Stimulated activated CD4-positive, alpha-beta T cell treated with anti-CD3 and anti-CD28 coated beads, TNF-alpha, amount 100 ng/mL, for 1 hour (primary cell): ENCODE data around the gene IL15.
"Not testable (repeated sequence)": the region's sequence is repeated elsewhere in the genome, so short reads cannot be mapped to it uniquely, and the experiment has no call there.

Experiments used
- DNase-seq, 3 donors: peaks; one replicate each; pipeline ENCODE4 v3.0.0-alpha.2; 2020; ENCODE audit warnings: low read depth in 3 of 3, low spot score in 1 of 3

IL15 gene

DNA sequence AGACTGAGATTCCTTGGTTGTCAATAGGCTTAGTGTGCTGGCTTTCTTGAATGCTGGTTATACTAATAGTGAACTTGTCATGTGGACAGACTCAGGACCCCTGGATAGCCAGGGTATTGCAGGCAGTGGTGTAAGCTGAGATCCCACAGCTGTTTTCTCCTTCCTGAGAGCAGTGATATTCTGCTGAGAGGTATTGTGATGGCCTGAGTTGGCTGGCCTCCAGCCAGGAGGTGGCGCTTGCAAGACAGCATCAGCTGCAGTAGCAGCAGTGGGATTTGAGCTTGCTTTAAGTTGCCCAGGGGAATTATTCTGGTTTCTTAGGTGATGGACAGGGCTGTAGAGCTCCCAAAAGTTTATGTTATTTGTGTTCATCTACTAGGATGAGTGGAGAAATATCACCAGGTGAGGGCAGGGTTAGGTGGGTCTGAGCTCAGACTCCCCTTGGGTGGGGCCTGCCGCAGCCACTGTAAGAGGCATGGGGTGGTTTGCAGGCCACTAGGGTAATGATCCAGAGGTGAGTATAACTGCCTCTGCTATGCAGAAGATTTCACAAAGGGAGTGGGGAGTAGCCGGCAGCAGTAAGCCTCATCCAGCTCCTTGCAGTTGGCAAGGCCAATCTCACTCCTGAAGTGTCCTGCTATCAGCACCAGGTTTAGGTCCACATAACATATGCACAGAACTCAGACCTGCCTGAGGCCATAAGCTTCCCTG is 66.2 kb downstream of the IL15 start:
- no peak for DNase-seq

DNA sequence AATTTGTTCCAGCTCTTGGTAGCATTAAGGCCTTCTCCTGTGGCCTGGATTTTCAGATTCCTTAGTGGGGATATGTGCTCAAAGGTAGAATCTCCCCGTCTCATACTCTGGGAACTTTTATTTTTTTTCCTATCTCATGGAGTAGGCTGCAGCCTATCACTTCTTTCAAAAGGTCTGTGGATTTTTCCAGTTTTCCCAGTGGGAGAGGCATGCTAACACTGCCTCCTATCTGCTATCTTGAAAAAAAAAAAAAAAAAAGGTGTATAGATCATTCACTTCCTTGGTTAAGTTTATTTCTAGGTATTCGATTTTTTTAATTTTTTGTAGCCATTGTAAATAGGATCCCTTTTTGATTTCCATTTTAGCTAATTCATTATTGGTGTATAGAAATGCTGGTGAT is 67.1 kb downstream of the IL15 start:
- DNase-seq, result no peak

DNA sequence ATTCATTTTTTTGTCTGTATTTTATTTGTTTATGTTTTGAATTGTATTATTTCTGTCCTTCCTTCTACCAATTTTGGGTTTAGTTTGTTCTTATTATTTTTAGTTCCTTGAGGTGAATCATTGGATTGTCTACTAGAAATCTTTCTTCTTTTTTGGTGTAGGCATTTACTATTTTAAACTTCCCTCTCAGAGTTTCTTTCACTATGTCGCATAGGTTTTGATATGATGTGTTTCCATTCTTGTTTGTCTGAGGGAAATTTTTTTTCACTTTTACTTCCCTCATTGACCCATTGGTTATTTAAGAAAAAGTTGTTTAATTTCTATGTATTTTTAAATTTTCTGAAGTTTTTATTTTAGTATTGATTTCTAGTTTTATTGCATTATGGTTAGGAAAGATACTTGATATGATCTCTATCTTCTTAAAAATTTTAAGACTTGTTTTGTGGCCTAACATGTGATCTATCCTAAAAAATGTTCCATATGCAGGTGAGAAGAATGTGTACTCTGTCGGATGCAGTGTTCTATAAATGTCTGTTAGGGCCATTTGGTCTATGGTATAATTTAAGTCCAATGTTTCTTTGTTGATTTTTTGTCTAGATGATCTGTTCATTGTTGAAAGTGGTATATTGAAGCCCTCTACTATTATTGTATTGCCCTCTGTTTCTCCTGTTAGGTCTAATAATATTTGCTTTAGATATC is 68.8 kb downstream of the IL15 start:
- DNase-seq, result no peak

DNA sequence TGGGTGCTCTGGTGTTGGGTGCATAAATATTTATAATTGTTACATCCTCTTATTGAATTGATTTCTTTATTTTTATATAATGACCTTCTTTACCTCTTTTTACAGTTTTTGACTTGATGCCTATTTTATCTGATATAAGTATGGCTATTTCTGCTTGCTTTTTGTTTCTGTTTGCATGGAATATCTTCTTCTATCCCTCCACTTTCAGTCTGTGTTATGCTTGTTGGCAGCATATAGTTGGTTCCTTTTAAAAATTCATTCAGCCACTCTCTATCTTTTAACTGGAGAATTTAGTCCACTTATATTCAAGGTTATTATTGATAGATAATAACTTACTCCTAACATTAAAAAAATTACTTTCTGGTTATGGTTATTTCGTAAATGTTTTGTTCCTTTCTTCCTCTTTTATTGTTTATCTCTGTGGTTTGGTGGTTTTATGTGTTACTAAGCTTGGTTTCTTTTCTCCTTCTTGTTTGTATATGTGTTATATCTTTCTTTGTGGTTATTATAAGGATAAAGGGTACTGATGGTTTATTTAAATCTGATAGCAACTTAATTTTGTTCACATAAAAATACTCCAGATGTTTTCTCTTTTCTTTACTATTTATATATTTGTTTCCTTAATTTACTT is 69.5 kb downstream of the IL15 start:
- DNase-seq, result no peak

DNA sequence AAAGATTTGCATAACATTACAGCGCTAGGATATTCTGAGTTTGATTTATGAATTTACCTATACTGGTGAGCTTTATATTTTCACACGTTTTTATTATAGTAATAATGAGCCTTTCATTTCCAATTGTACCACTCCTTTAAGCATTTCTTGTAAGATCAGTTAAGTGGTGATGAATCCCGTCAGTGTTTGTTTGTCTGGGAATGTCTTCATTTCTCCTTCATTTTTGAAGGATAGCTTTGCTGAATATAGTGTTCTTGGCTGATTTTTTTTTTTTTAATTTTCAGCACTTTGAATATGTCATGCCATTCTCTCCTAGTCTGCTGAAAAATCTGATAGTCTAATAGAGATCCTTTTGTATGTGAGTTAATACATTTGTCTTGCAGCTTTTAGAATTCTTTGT is 70.1 kb downstream of the IL15 start:
- no peak for DNase-seq

DNA sequence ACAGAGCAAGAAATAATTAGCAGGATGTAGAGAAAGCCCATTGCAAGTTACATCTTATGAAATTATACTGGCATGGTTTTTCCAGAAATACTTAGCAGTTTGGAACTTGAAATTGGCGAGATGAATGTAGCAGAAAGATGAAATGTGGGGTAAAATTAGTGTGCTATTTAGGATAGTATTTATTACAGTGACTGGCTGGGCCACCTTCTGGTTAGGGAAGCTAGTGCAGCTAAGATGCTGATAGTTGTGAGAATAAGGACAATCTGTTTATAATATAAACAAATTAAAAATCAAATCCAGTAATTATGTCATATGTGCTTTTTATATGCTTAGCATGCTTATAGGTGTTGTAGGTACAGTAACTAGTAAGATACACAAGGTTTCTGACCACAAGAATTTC is 74.8 kb downstream of the IL15 start:
- DNase-seq, result no peak

DNA sequence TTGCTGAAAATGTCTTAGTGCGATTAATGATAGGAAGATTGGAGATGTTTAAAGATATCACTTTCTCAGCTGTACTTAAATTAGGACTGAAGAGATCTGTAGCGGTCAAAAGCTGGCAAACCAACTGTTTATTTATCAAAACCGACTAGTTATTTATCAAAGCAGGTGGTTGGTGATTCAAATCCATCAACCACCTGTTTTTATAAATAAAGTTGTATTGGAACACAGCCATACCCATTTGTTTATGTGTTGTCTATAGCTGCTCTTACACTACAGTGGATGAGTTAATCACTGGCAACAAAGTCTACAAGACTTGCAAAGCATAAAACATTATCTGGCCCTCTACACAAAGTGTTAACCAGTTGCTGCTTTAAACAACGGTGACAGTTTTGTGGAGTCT is 76.8 kb downstream of the IL15 start:
- no peak for DNase-seq

DNA sequence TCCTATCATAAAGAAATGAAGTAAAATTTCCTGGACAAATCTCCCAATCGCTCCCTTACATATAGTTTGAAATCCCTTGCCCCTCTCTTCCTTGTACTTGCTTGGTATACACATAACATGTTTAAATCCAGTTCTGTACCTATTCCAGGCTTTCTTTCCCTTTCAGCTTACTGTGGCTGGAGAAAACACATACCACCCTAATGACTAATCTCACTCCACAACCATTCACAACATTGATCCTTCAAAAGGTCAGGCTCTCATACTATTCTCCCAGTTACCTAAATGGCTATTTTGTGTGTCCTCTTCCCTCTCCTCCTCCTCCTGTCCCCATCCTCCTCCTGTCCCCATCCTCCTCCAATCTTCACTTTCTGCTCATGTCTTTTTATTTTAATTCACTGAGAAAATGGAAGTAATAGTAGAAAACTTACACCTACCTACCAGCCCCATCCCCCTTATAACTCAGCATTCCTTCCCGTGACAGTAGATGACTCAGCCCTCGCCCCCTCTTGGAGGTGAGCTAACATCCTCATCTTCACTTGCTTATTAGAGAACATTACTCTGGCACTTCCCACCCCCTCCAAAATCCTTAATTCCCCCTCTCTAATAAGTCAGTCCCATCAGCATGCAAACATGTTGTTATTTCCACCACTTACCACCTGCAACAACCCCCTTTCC is 77.5 kb downstream of the IL15 start:
- no peak for DNase-seq

DNA sequence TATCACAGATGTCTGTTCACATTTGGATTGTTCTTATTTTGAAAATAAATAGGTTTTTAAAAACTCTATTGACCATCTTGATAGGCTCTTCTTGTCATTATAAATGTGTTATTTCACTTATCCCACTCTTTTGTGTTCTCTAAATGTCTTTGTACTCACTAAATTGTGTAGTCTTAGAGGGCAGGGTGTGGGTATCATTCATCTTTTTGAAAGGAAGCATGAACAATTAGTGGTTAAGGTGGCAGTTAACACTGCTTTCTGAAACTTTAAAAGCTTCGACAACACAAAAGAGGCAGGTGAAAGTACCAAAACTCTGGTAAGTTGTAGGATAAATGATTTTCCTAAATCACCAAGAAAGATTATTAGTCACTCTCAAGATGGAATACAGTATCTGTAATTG is 83.2 kb downstream of the IL15 start:
- no peak for DNase-seq

DNA sequence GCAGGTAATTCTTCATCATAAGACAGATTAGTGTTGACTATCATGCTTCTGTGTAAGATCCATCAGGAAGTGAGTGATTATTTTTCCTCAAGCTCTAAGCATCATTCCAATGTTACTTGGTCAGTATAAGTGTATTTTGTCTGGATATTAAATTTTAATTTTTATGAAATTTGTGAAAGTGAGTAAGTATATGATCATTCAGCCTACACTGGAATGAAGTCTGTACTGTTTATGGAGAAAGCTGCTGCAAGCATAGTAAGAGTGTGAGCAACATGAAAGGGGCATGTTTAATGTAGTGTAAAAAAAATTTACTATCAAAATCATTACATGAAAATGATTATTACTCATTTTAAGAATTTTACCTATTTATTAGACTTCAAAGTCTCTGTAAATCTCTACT is 84.8 kb downstream of the IL15 start:
- DNase-seq, result no peak

DNA sequence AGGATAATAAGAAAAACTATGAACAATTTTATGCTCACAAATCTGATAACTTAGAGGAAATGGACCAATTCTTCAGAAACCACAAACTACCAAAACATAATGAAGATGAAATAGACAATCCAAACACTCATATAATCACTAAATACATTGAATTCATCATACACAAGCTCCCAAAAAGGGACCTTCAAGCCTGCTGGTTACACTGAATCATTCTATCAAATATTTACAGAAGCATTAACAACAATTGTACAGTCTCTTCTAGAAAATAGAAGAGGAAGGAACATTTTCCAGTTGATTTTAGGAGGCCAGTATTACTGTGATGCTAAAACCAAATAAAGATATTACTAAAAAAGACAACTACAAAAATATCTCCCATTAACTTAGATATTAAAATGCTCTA is 88.3 kb downstream of the IL15 start:
- no peak for DNase-seq

DNA sequence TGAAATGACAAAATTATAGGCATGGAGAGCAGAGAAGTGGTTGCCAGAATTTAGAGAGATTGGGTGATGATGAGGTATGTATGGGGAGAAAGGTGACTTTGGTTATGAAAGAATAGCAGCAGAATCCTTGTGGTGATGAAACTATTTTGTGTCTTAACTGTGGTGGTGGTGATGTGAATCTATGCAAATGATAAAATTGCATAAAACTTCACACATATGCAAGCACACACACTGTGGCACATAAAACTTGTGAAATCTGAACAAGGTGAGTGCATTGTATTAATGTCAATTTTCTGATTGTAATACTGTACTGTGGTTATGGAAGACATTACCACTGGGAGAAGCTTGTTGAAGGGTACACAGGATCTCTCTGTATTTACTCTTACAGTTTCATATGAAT is 91.0 kb downstream of the IL15 start:
- no peak for DNase-seq

DNA sequence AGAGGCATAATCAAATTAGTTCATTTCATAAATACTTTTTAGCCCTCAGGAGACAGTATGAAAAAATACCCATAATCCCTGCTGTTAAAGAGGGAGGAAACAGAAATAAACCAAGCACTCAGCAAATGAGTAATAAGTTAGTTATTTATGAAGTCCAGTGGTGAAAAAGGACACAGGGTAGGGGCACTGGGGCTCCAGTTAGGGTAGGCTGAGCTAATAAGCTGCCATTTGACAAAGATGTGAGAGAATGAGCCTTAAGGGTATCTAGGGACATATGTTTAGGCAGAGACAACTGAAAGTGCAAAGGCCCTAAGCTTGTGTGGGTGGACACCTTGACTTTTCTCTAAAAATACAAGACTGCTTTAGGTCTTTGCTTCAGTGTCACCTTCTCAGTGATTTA is 94.4 kb downstream of the IL15 start:
- no peak for DNase-seq

DNA sequence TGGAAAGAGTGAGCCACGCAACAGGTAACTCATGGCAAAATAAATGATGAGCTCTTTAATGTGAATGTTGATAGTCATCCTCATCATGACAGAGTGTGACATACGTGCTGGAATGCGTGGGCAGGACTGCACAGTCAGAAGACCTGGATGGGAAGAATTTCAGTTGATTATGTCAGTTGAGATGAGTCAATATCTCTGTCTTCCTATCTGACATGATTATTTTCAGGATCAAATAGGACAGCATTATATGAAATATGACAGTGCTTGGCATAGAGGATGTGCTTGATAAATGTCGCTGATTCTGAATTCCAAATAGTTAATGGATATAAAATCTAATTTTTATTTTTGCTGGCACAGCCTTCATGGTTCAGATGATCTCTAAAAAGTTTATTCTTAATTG is 95.1 kb downstream of the IL15 start:
- no peak for DNase-seq

DNA sequence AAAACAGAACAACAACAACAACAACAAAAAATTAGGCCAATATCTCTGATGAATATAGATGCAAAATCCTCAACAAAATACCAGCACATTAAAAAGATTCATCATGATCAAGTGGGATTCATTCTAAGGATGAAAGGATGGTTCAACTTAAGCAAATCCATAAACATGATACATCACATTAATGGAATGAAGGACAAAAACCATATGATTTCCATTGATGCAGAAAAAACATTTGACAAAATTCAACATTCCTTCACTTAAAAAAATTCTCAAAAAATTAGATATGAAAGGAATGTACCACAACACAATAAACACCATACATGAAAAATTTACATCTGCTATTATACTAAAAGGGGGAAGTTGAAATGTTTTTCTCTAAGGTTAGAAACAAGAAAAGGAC is 103.3 kb downstream of the IL15 start:
- no peak for DNase-seq

DNA sequence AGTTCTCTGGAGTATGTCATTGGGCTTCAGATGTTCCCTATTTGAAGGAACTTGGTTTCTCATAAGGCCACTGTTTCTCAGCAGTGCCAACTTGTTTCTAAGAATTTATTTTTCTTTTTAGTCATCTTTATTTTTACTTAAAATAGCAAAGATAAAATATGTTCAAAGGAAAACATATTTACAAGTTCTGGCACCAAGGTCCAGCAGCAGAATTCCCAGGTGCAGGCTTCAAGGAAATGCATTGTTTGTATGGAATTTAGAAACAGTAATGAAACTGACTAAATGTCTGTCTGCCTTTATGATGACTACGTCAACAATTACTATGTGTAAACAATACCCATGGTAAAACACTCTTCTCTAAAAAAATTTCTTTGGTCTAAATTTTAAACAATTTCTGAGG is 109.6 kb downstream of the IL15 start:
- DNase-seq, result no peak

DNA sequence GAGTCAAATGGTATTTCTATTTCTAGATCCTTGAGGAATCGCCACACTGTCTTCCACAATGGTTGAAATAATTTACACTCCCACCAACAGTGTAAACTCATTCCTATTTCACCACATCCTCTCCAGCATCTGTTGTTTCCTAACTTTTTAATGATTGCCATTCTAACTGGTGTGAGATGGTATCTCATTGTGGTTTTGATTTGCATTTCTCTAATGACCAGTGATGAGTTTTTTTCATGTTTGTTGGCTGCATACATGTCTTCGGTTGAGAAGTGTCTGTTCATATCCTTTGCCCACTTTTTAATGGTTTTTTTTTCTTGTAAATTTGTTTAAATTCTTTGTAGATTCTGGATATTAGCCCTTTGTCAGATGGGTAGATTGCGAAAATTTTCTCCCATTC is 115.4 kb downstream of the IL15 start:
- DNase-seq, result not testable (repeated sequence)

DNA sequence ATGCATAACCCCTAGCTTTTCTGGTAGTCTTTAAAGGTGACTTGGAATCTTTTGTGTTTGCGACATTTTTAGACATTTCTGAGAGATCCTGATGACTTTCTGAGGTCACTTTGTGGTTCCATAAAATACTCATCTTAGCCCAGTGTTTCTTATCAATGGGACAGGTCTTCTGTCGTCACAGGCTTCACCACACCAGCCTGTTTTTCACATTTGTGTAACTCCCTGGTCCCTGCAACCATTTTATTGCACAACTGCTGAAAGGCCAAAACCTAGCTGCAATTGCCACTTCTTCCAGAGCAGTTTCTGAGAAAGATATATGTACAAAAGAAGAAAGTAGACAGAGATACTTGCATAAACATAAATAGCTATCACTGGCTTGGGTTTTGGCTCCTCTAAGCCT is 120.9 kb downstream of the IL15 start:
- no peak for DNase-seq

DNA sequence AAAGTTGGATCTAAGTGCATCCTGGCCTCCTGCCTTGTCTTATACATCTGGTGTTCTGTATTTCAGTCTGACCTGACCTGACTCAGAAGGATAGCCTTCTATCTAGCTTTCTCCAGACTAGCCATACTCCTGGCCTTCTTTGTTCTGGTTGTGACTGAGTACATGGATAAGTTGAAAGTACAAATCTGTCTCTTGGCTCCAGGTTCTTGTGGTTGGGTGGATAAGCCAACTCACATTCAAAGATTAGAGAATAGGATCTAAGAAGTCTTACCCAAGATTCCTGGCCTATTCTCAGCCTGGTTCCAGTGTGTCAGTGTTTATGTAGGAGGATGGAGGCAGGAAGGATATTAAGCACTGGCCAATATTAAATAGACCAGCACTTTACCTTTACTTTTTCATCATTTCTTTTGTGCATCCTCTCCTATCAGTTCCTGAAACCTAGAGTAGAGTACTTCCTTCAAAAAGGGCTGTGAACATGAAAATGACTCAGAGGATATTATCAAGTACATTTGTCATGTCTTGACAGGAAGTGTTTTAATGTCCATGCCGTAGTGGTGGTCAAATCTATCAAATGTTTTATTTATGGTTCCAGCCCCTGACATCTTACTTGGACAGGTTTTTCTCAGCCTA is 123.5 kb downstream of the IL15 start:
- no peak for DNase-seq

DNA sequence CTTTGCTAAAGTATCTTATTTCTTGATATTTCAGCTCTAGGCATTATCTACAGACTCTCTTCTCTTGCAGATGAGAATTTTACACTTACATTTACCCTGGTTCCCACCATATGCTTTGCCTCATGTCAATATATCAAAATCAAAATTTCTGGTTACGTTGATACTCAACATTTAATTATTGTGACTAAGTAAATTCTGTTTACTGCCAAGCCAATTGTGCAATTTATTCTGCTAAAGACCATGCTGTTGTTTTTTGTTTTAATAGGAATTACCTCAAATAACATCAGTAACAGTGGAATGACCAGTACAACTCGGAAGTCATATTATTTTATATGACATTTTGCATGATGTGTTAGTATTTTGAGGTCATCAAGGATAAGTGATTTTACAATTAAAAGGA is 125.5 kb downstream of the IL15 start:
- no peak for DNase-seq

DNA sequence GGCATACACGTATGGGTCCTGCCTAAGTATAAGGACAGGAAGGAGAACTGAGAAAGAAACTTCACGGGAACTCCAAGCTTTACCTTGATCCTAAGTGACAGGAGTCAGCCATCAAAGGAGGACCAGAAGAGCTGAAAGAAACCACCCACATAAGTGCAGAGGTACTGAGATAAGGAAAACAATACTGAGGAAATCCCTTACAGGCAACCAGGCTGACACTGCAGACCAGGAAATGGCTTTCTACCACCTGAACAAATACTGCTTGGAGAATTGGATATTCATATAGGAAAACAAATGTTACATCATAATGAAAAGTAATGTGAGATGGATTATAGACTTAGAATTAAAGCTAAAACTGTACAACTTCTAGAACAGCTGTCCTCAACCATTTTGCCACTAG is 127.0 kb downstream of the IL15 start:
- DNase-seq, result no peak

DNA sequence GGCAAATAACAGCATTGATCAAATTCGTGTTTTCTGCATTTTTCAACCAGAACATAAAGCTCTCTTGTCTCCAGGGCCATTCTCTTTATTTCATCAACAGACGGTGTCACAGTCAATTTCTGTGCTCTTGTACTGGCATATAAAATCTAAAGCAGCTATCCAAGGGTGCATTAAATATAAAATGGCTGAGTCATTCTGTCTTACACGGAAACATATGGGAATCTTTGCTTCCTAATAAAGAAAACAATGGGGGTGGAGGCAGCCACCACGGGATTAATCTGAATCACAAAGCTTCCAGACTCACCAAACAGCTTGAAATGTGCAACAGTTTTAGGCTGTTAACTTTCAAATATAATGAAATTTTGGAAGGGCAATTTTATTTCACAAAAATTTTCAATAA is 132.6 kb downstream of the IL15 start:
- no peak for DNase-seq
